HCT116 (cell line): Measurements from ENCODE around the gene EPG5. TPM values are rescaled to one million over a fixed set of nuclear protein-coding genes. Genes with fewer than 3 reads are reported as not detected.

Experiments used
- ATAC-seq: fragments of 200-7000 bp; cut with Tn5 transposase; 2 replicates; pipeline ENCODE4 v1.9.1; 2020; ENCODE audit warnings: mild to moderate bottlenecking, moderate library complexity
- BruUV-seq: library from RNA; stranded (reverse); fragments of 400-500 nt; replicated peaks from 2 replicates; lab custom pipeline; 2021; lab: Mats Ljungman, UMichigan
- CTCF ChIA-PET: fragments of 300-600 bp; sonication (Branson Sonifier 250); formaldehyde crosslinking; loops from one replicate; lab custom pipeline; 2021; ENCODE audit warnings: antibody characterized with exemption; lab: Charles Lee
- POLR2A ChIA-PET: fragments of 300-600, 350-600 bp; sonication (Branson Sonifier 250); formaldehyde crosslinking; loops from one replicate; lab custom pipeline; 2021; ENCODE audit warnings: antibody characterized with exemption; lab: Charles Lee
- RAD21 ChIA-PET, 2 experiments: fragments of 300-600 bp; sonication (Branson Sonifier 250); formaldehyde crosslinking; loops; one replicate each; lab custom pipeline; 2023; ENCODE audit warnings: low total read pairs in 2 of 2; ENCODE audit not compliant: uncharacterized antibody in 2 of 2, unreplicated experiment in 2 of 2, low non-redundant PET in 1 of 2; lab: Charles Lee
- DNase-seq: peaks from one replicate; pipeline ENCODE4 v3.0.0-alpha.2; 2010; ENCODE audit warnings: low read depth, low spot score
- H2AFZ ChIP-seq: fragments of 200-600 bp; shearing (Covaris generic), sonication (generic); 2 replicates; pipeline ENCODE4 v1.6.1; 2017; ENCODE audit warnings: low read depth, mixed run types, mixed read lengths, antibody characterized with exemption, low read length; ENCODE audit not compliant: poor library complexity, severe bottlenecking
- H3K27ac ChIP-seq: 2 replicates; pipeline ENCODE4 v1.5.1; 2012; ENCODE audit warnings: low read depth, low read length
- H3K27me3 ChIP-seq: fragments of 200-600 bp; sonication (generic); 2 replicates; pipeline ENCODE4 v1.6.1; 2016; ENCODE audit warnings: mixed run types, low read length, mixed read lengths; ENCODE audit not compliant: insufficient read depth
- H3K36me3 ChIP-seq, 2 experiments: fragments of 200-500 bp in 1 of 2; fragments of 200-600 bp in 1 of 2; sonication (Bioruptor generic) in 1 of 2; sonication (generic) in 1 of 2; 2 replicates each; pipeline versions ENCODE4 v1.5.1 to v1.6.1; 2014 to 2016; ENCODE audit warnings: low read length in 2 of 2, inconsistent platforms in 1 of 2, mixed read lengths in 1 of 2, mixed run types in 1 of 2; ENCODE audit not compliant: insufficient read depth in 2 of 2, control insufficient read depth in 1 of 2
- H3K4me1 ChIP-seq, 2 experiments: fragments of 200-600 bp in 1 of 2; sonication (generic) in 1 of 2; 2 replicates each; pipeline versions ENCODE4 v1.5.1 to v1.6.1; 2012 to 2017; ENCODE audit warnings: low read length in 2 of 2, inconsistent platforms in 1 of 2, mild to moderate bottlenecking in 1 of 2, mixed read lengths in 1 of 2, mixed run types in 1 of 2, moderate library complexity in 1 of 2; ENCODE audit not compliant: insufficient read depth in 2 of 2, control insufficient read depth in 1 of 2
- H3K4me2 ChIP-seq: fragments of 200-600 bp; sonication (generic); 2 replicates; pipeline ENCODE4 v1.6.1; 2017; ENCODE audit warnings: mixed run types, low read length, mixed read lengths
- H3K4me3 ChIP-seq, 2 experiments: fragments of 200-600 bp in 1 of 2; sonication (generic) in 1 of 2; replicated peaks in 1 of 2; 2 replicates each; pipeline ENCODE4 v1.5.1; 2011 to 2016; ENCODE audit warnings: low read length in 2 of 2, control low read depth in 1 of 2, low read depth in 1 of 2, mild to moderate bottlenecking in 1 of 2, mixed read lengths in 1 of 2, mixed run types in 1 of 2
- H3K79me2 ChIP-seq: fragments of 200-600 bp; sonication (generic); 2 replicates; pipeline ENCODE4 v1.6.1; 2017; ENCODE audit warnings: mild to moderate bottlenecking, mixed run types, low read length, moderate library complexity, mixed read lengths; ENCODE audit not compliant: insufficient read depth
- H3K9ac ChIP-seq: fragments of 200-600 bp; sonication (generic); 2 replicates; pipeline ENCODE4 v1.6.1; 2016; ENCODE audit warnings: low read length, mixed read lengths
- H3K9me2 ChIP-seq: fragments of 200-600 bp; sonication (generic), shearing (Covaris generic); 2 replicates; pipeline ENCODE4 v1.6.1; 2017; ENCODE audit warnings: mixed run types, mild to moderate bottlenecking, moderate library complexity; ENCODE audit not compliant: insufficient read depth
- H3K9me3 ChIP-seq, 2 experiments: fragments of 200-500 bp in 1 of 2; fragments of 200-600 bp in 1 of 2; sonication (Bioruptor generic) in 1 of 2; sonication (generic) in 1 of 2; 2 replicates each; pipeline ENCODE4 v1.6.1; 2014 to 2017; ENCODE audit warnings: low read length in 2 of 2, mixed read lengths in 2 of 2, inconsistent platforms in 1 of 2, low read depth in 1 of 2, mild to moderate bottlenecking in 1 of 2, mixed run types in 1 of 2, moderate library complexity in 1 of 2; ENCODE audit not compliant: control insufficient read depth in 1 of 2, insufficient read depth in 1 of 2
- H4K20me1 ChIP-seq: fragments of 200-600 bp; sonication (generic), shearing (Covaris generic); 2 replicates; pipeline ENCODE4 v1.6.1; 2017; ENCODE audit warnings: mixed run types, mild to moderate bottlenecking, moderate library complexity; ENCODE audit not compliant: insufficient read depth
- CBX3 ChIP-seq: IDR thresholded peaks from 2 replicates; pipeline ENCODE4 v1.6.1; 2012; ENCODE audit warnings: low read depth
- EGR1 ChIP-seq: IDR thresholded peaks from 2 replicates; pipeline ENCODE4 v1.6.1; 2012; ENCODE audit warnings: low read depth
- ELF1 ChIP-seq: IDR thresholded peaks from 2 replicates; pipeline ENCODE4 v1.6.1; 2012; ENCODE audit warnings: low read depth, borderline replicate concordance
- JUND ChIP-seq: IDR thresholded peaks from 2 replicates; pipeline ENCODE4 v1.6.1; 2012
- MAX ChIP-seq: IDR thresholded peaks from 2 replicates; pipeline ENCODE4 v1.6.1; 2012
- POLR2A ChIP-seq: IDR thresholded peaks from 2 replicates; pipeline ENCODE4 v1.7.0; 2011; ENCODE audit warnings: borderline replicate concordance; ENCODE audit not compliant: insufficient read depth, insufficient read length; ENCODE audit errors: extremely low read depth
- RAD21 ChIP-seq: IDR thresholded peaks from 2 replicates; pipeline ENCODE4 v1.6.1; 2012; ENCODE audit warnings: low read depth, mild to moderate bottlenecking
- REST ChIP-seq: IDR thresholded peaks from 2 replicates; pipeline ENCODE4 v1.6.1; 2012; ENCODE audit warnings: low read depth
- SIN3A ChIP-seq: IDR thresholded peaks from 2 replicates; pipeline ENCODE4 v1.6.1; 2012; ENCODE audit warnings: low read depth
- SP1 ChIP-seq: IDR thresholded peaks from 2 replicates; pipeline ENCODE4 v1.6.1; 2012; ENCODE audit warnings: low read depth
- intact Hi-C: fragments of 100-400 bp; cut with micrococcal nuclease; formaldehyde crosslinking; loops from 2 replicates; pipeline ENCODE4 v1.10.0; 2022
- total RNA-seq: library from RNA; stranded (reverse); gene quantifications from one replicate; pipeline ENCODE4 v1.2.1, GENCODE V29; 2021; ENCODE audit not compliant: unreplicated experiment
- TF ChIP-seq, protein P1 (sequence below), 3 experiments: fragments of 200-600 bp in 1 of 3; sonication (generic) in 1 of 3; IDR thresholded peaks in 2 of 3; conservative IDR thresholded peaks in 1 of 3; 2 replicates each; pipeline ENCODE4 v1.5.1; 2012 to 2017; ENCODE audit warnings: low read depth in 2 of 3, low read length in 2 of 3, antibody characterized with exemption in 1 of 3, borderline replicate concordance in 1 of 3, control low read depth in 1 of 3, mild to moderate bottlenecking in 1 of 3, mixed read lengths in 1 of 3, mixed run types in 1 of 3, moderate library complexity in 1 of 3; ENCODE audit not compliant: insufficient read depth in 1 of 3

EPG5 gene
- total RNA-seq, 1 experiment from 2014 or later = 12.9 TPM

GRCh38 chr18:45850021-45850420 is 117.1 kb downstream of the EPG5 start:
- BruUV-seq = no TSS peak
- intact Hi-C loops = loop anchor here (2.0 kb wide), 1 partner anchor 127 kb away; no protein-coding TSS in a partner anchor
- POLR2A ChIA-PET = no interaction called here

DNA sequence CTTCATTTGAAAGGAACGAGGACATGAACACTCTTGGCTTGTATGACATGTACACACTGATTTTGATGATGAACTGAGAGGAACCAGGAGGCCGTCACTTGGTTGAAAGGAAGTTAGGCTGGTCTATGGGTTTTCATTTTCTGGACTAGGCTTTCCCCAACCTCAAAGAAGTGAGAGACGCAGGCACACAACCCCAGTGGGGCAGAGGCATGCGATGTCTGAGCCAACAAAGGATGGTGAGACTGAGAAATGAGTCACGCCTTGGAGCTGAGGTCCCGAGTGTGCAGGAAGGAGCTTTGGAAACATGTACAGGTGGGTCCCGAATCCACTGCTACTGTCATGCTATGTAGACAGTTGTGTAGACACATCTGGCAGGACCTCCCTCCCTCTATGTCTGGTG is 117.6 kb downstream of the EPG5 start:
- no peak overlapping the region for H3K4me3 ChIP-seq
- H3K27me3 ChIP-seq = no peaks in the 10 kb centered on the region
- no peaks in the 10 kb centered on the region for H3K4me1 ChIP-seq
- no peak overlapping the region for H3K9ac ChIP-seq
- no peak for TF ChIP-seq JUND
- no peak for TF ChIP-seq SP1
- no peak for TF ChIP-seq ELF1
- TF ChIP-seq CBX3 = no peak
- TF ChIP-seq REST = no peak
- TF ChIP-seq MAX = no peak
- no peak for TF ChIP-seq EGR1
- no peak for TF ChIP-seq SIN3A
- TF ChIP-seq POLR2A = no peak
- DNase-seq (no peak), ATAC-seq (peak; percentile 27; the same call in 1 of the 2 replicates)
- RAD21 ChIA-PET = no interaction called here
- intact Hi-C loops = no loop called here
- no peaks in the 10 kb centered on the region for H3K9me3 ChIP-seq
- H3K27ac ChIP-seq = no peak overlapping the region
- H3K79me2 ChIP-seq = no peaks in the 10 kb centered on the region
- POLR2A ChIA-PET = no interaction called here
- no peaks in the 10 kb centered on the region for H3K9me2 ChIP-seq
- CTCF ChIA-PET = interaction anchor here (1.7 to 2.0 kb wide), 2 partner anchors 111 to 126 kb away, joined by 4 to 11 read pairs; no protein-coding TSS in a partner anchor
- H3K4me2 ChIP-seq = no peak overlapping the region
- BruUV-seq = no TSS peak
- H2AFZ ChIP-seq = no peak overlapping the region
- no peaks in the 10 kb centered on the region for H4K20me1 ChIP-seq
- 0 out of 4 replicates have a peak, but pooled peaks cover 0 to 4% of the 10 kb centered on the region in 2 experiments for H3K36me3 ChIP-seq

More at GRCh38 chr18:45850021-45850420, 117.1 kb downstream of the EPG5 start:
- Histone ChIP-seq H4K20me1 (no peaks in the 10 kb centered on the region), H3K27me3 (no peaks in the 10 kb centered on the region), H3K4me2 (no peak overlapping the region), H3K4me3 (no peak overlapping the region), H3K9me3 (no peaks in the 10 kb centered on the region), H3K9me2 (no peaks in the 10 kb centered on the region), H3K9ac (no peak overlapping the region), H2AFZ (no peak overlapping the region), H3K27ac (no peak overlapping the region), H3K4me1 (no peaks in the 10 kb centered on the region), H3K79me2 (no peaks in the 10 kb centered on the region), H3K36me3 (0 out of 4 replicates have a peak, but pooled peaks cover 0 to 4% of the 10 kb centered on the region in 2 experiments)
- ChIA-PET CTCF (interaction anchor here (0.9 to 2.0 kb wide), 3 partner anchors 111 to 162 kb away, joined by 3 to 11 read pairs (median 4); no protein-coding TSS in a partner anchor), RAD21 (no interaction called here)
- TF ChIP-seq RAD21 (peak; percentile 37; the same call in 1 of the 2 replicates), SIN3A (no peak)
- TF ChIP-seq, protein P1, sequence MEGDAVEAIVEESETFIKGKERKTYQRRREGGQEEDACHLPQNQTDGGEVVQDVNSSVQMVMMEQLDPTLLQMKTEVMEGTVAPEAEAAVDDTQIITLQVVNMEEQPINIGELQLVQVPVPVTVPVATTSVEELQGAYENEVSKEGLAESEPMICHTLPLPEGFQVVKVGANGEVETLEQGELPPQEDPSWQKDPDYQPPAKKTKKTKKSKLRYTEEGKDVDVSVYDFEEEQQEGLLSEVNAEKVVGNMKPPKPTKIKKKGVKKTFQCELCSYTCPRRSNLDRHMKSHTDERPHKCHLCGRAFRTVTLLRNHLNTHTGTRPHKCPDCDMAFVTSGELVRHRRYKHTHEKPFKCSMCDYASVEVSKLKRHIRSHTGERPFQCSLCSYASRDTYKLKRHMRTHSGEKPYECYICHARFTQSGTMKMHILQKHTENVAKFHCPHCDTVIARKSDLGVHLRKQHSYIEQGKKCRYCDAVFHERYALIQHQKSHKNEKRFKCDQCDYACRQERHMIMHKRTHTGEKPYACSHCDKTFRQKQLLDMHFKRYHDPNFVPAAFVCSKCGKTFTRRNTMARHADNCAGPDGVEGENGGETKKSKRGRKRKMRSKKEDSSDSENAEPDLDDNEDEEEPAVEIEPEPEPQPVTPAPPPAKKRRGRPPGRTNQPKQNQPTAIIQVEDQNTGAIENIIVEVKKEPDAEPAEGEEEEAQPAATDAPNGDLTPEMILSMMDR (IDR thresholded peaks at IDR 0.05 in 2 of 3, conservative IDR thresholded peaks at IDR 0.05 in 1 of 3; ENCODE audit: borderline replicate concordance in 1 of 3, insufficient read depth in 1 of 3, low read depth in 2 of 3, low read length in 2 of 3) = peak; percentile 7 to 61 (median 57); a peak in 4 of 6 replicates
- ATAC-seq (peak; percentile 87), DNase-seq (no peak)
